Measurements from ENCODE around the gene C12orf76. TPM values are rescaled to one million over a fixed set of nuclear protein-coding genes. Genes with fewer than 3 reads are reported as not detected.

The C12orf76 gene
- total RNA-seq, 4 donors from 2014 or later: 9.3 to 11.0 (median 10.1) TPM; not detected in 1

DNA sequence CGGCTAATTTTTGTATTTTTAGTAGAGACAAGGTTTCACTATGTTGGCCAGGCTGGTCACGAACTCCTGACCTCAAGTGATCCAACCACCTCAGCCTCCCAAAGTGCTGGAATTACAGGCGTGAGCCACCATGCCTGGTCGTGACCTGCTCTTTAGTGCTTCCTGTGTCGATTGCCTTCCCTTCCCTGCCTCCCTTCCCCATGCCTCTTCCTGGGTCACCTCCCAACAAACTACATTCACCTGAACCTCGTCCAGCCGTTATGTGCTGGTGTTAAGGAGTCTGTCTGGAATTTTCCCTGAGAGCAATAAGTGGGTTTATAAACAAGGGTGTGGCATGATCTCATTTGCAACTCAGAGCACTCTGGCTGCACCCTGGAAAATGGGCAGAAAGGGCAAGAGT lies 32.1 kb upstream of the C12orf76 start:
- no peaks in the 10 kb centered on the region for H3K9me3 ChIP-seq
- no peak overlapping the region for H3K4me3 ChIP-seq
- H3K36me3 ChIP-seq: no peaks in the 10 kb centered on the region
- H3K4me1 ChIP-seq: peaks cover 0 to 17% (median 6%) of the 10 kb centered on the region in 4 donors
- TF ChIP-seq, protein P1, sequence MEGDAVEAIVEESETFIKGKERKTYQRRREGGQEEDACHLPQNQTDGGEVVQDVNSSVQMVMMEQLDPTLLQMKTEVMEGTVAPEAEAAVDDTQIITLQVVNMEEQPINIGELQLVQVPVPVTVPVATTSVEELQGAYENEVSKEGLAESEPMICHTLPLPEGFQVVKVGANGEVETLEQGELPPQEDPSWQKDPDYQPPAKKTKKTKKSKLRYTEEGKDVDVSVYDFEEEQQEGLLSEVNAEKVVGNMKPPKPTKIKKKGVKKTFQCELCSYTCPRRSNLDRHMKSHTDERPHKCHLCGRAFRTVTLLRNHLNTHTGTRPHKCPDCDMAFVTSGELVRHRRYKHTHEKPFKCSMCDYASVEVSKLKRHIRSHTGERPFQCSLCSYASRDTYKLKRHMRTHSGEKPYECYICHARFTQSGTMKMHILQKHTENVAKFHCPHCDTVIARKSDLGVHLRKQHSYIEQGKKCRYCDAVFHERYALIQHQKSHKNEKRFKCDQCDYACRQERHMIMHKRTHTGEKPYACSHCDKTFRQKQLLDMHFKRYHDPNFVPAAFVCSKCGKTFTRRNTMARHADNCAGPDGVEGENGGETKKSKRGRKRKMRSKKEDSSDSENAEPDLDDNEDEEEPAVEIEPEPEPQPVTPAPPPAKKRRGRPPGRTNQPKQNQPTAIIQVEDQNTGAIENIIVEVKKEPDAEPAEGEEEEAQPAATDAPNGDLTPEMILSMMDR (IDR thresholded peaks at IDR 0.05): no peak
- TF ChIP-seq POLR2AphosphoS5 (IDR thresholded peaks at IDR 0.05): no peak
- in situ Hi-C loops (cut with MboI; ENCODE audit: low pct_ligation_motif_present in 1 of 4, low pct_unique_long_range_greater_than_20kb in 1 of 4, low sequenced_read_pairs in 3 of 4) (loop anchor here in 1 of 4 donors (25.0 kb wide), 1 partner anchor 532 kb away; the partner anchor contains the start of gene TCTN1), intact Hi-C loops (cut with DNase I; ENCODE audit: low total_unique reads) (no loop called here)
- peak; percentile 19 for DNase-seq
- WGBS, 2 donors (ENCODE audit: low coverage in 1 of 2): 62% methylated on average over 7 of the region's 7 CpGs; no CpG with 5 or more reads in 1 of the 2 donors
- no peaks in the 10 kb centered on the region for H3K27me3 ChIP-seq
- peak overlapping the region in 1 of 4 donors; percentile 70 for H3K27ac ChIP-seq

DNA sequence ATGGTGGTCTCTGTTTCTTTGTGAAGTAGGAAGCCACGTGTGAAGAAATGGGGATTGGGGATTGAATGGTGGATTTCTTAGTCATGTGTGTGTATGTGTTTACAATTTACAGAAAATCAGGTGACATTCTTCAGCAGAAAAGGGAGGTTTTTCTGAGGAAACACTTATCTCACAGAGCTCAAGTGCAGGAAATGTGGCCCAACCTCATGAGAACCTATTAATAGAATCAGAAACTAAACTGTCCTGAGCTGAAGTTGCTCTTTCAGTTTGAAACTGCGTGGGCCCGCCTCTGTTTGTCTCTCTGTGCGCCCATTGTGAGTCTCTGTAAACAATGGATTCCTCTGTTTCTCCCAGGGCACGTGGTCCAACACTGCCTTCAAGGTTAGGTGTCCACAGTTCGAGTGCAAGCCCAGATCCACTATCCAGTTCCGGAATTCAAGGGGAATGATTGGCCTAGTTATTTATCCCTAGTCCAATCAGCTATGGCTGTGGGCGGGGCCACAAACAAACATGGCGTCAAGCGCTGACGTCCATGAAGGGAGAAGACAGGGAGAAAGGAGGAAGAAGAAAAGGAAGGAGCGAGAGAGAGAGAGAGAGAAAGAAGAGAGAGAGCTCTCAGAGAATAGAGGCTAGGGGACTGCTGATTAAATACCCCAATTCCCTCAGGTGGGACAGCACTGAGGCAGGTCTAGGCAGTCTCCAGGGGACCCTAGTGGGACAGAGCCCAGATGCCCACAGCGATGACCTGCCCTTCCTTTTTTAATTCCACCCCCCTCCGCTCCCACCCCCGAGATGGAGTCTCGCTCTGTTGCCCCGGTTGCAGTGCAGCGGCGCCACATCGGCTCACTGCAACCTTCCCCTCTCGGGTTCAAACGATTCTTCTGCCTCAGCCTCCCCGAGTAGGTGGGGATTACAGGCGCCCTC lies 31.4 kb upstream of the C12orf76 start:
- in situ Hi-C loops (cut with MboI; ENCODE audit: low pct_ligation_motif_present in 1 of 4, low pct_unique_long_range_greater_than_20kb in 1 of 4, low sequenced_read_pairs in 3 of 4) (loop anchor here in 1 of 4 donors (25.0 kb wide), 1 partner anchor 533 kb away; the partner anchor contains the start of gene TCTN1), intact Hi-C loops (cut with DNase I; ENCODE audit: low total_unique reads) (no loop called here)
- 54 to 80% methylated on average over 2 to 24 of the region's 24 CpGs for WGBS, 2 donors (ENCODE audit: low coverage in 1 of 2)
- Histone ChIP-seq H3K4me3 (peak overlapping the region in 1 of 4 donors; percentile 22), H3K27ac (peak overlapping the region; percentile 12 to 70 (median 42)), H3K36me3 (no peaks in the 10 kb centered on the region), H3K4me1 (peaks cover 0 to 17% (median 6%) of the 10 kb centered on the region in 4 donors), H3K27me3 (no peaks in the 10 kb centered on the region), H3K9me3 (no peaks in the 10 kb centered on the region)
- DNase-seq: peak; percentile 63
- TF ChIP-seq POLR2A (IDR thresholded peaks at IDR 0.05): peak; percentile 11
- TF ChIP-seq EP300 (IDR thresholded peaks at IDR 0.05; ENCODE audit: low read depth): no peak

GRCh38 chr12:110077800-110078199 lies 29.5 kb upstream of the C12orf76 start:
- no peak for DNase-seq
- in situ Hi-C loops (cut with MboI; ENCODE audit: low pct_ligation_motif_present in 1 of 4, low pct_unique_long_range_greater_than_20kb in 1 of 4, low sequenced_read_pairs in 3 of 4) (loop anchor here in 1 of 4 donors (25.0 kb wide), 1 partner anchor 535 kb away; the partner anchor contains the start of gene TCTN1), intact Hi-C loops (cut with DNase I; ENCODE audit: low total_unique reads) (no loop called here)
- 74 to 79% methylated on average over 3 to 4 of the region's 4 CpGs for WGBS, 2 donors (ENCODE audit: low coverage in 1 of 2)
- Histone ChIP-seq H3K36me3 (no peaks in the 10 kb centered on the region), H3K4me1 (peaks cover 0 to 30% (median 9%) of the 10 kb centered on the region in 4 donors), H3K4me3 (no peak overlapping the region), H3K9me3 (no peaks in the 10 kb centered on the region), H3K27ac (no peak overlapping the region), H3K27me3 (no peaks in the 10 kb centered on the region)
- TF ChIP-seq POLR2A (IDR thresholded peaks at IDR 0.05): no peak
- no peak for TF ChIP-seq POLR2AphosphoS5 (IDR thresholded peaks at IDR 0.05)
- TF ChIP-seq, protein P1 (IDR thresholded peaks at IDR 0.05): no peak
- no peak for TF ChIP-seq EP300 (IDR thresholded peaks at IDR 0.05; ENCODE audit: low read depth)

DNA sequence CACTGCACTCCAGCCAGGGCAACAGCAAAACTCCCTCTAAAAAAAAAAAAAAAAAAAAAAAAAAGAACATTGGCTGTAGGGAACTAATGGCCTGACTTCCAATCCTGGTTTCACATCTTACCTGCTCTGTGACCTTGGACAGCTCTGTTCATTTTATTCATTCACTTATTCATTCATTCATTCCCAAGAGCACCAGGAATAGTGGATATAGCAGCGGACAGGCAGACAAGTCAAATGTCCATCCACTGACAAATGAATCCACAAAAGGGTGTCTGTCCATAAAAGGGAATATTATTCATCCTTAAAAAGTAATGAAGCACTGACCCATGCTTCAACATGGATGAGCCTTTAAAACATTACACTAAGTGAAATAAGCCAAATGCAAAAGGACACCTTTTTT lies 27.6 kb upstream of the C12orf76 start:
- H3K9me3 ChIP-seq: no peaks in the 10 kb centered on the region
- WGBS, 2 donors (ENCODE audit: low coverage in 1 of 2): 93 to 100% methylated on average over 1 of the region's 1 CpG
- in situ Hi-C loops (cut with MboI; ENCODE audit: low pct_ligation_motif_present in 1 of 4, low pct_unique_long_range_greater_than_20kb in 1 of 4, low sequenced_read_pairs in 3 of 4): loop anchor here in 1 of 4 donors (25.0 kb wide), 1 partner anchor 536 kb away; the partner anchor contains the start of gene TCTN1
- H3K27ac ChIP-seq: no peak overlapping the region
- DNase-seq: no peak
- H3K27me3 ChIP-seq: no peaks in the 10 kb centered on the region
- TF ChIP-seq, protein P1 (IDR thresholded peaks at IDR 0.05): no peak
- no peak for TF ChIP-seq EP300 (IDR thresholded peaks at IDR 0.05; ENCODE audit: low read depth)
- TF ChIP-seq POLR2A (IDR thresholded peaks at IDR 0.05): no peak
- no peak for TF ChIP-seq POLR2AphosphoS5 (IDR thresholded peaks at IDR 0.05)
- intact Hi-C loops (cut with DNase I; ENCODE audit: low total_unique reads): no loop called here
- H3K4me1 ChIP-seq: peaks cover 0 to 30% (median 9%) of the 10 kb centered on the region in 4 donors
- no peak overlapping the region for H3K4me3 ChIP-seq
- H3K36me3 ChIP-seq: no peaks in the 10 kb centered on the region
